Activated CD8-positive, alpha-beta T cell treated with anti-CD3 and anti-CD28 coated beads, Interleukin-2, amount 10 ng/mL, durations not matched to agents 7 days and 5 days (primary cell): ENCODE measurements around the gene MRI1. TPM values are rescaled to one million over a fixed set of nuclear protein-coding genes. Genes with fewer than 3 reads are reported as not detected.

Experiments
- ATAC-seq: fragments of 150-1000 bp; cut with Tn5 transposase; one replicate; pipeline ENCODE4 v1.10.0; 2021; ENCODE audit warnings: moderate library complexity
- CTCF ChIA-PET: fragments of 350-600 bp; sonication (Branson Sonifier 250); formaldehyde crosslinking; loops from one replicate; lab custom pipeline; 2021; ENCODE audit warnings: antibody characterized with exemption; lab: Charles Lee
- POLR2A ChIA-PET: fragments of 350-600 bp; sonication (Branson Sonifier 250); formaldehyde crosslinking; loops from one replicate; lab custom pipeline; 2021; ENCODE audit warnings: antibody characterized with exemption; lab: Charles Lee
- DNase-seq: peaks from one replicate; pipeline ENCODE4 v3.0.0-alpha.2; 2020
- H3K27ac Mint-ChIP-seq: one replicate; pipeline ENCODE4 v1.8.0; 2021; ENCODE audit warnings: mild to moderate bottlenecking, mixed read lengths
- H3K27me3 Mint-ChIP-seq: one replicate; pipeline ENCODE4 v1.8.0; 2021; ENCODE audit warnings: low read depth, mixed read lengths
- H3K36me3 Mint-ChIP-seq: one replicate; pipeline ENCODE4 v1.8.0; 2021; ENCODE audit warnings: low read depth, mixed read lengths
- H3K4me1 Mint-ChIP-seq: one replicate; pipeline ENCODE4 v1.8.0; 2021; ENCODE audit warnings: low read depth, mixed read lengths
- H3K4me3 Mint-ChIP-seq: one replicate; pipeline ENCODE4 v1.8.0; 2021; ENCODE audit warnings: mild to moderate bottlenecking, mixed read lengths
- H3K9me3 Mint-ChIP-seq: one replicate; pipeline ENCODE4 v1.8.0; 2022; ENCODE audit warnings: mixed read lengths; ENCODE audit not compliant: insufficient read depth
- total RNA-seq, 2 experiments: library from RNA; stranded (reverse); gene quantifications; one replicate each; pipeline ENCODE4 v1.2.3, GENCODE V29; 2021

The MRI1 gene
- total RNA-seq, 2 experiments from 2014 or later = 47.8 to 50.6 TPM

- Mint-ChIP-seq H3K4me3 (no peak overlapping the region), H3K9me3 (no peaks in the 10 kb centered on the region), H3K27me3 (no peaks in the 10 kb centered on the region), H3K4me1 (peaks cover 7% of the 10 kb centered on the region), H3K36me3 (peaks cover 11% of the 10 kb centered on the region), H3K27ac (no peak overlapping the region)
- no peak for ATAC-seq
- DNase-seq = no peak
- ChIA-PET POLR2A (no interaction called here), CTCF (no interaction called here)
Observed at GRCh38 chr19:13807421-13808021, 43.2 kb downstream of the MRI1 start.

DNA sequence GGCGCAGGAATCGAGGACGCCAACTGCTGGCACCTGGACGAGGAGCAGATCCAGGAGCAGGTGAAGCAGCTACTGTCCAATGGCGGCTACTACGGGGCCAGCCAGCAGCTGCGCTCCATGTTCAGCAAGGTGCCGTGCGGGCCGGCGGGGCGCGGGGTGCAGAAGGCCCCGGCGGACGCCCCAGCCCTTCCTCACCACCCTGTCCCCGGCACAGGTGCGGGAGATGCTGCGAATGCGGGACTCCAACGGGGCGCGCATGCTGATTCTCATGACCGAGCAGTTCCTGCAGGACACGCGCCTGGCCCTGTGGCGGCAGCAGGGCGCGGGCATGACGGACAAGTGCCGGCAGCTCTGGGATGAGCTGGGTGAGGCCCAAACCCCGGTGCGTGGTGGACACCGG is 44.5 kb downstream of the MRI1 start:
- no peak for DNase-seq
- H3K9me3 Mint-ChIP-seq = no peaks in the 10 kb centered on the region
- H3K27ac Mint-ChIP-seq = no peak overlapping the region
- ATAC-seq = no peak
- peaks cover 5% of the 10 kb centered on the region for H3K4me1 Mint-ChIP-seq
- no peaks in the 10 kb centered on the region for H3K27me3 Mint-ChIP-seq
- peaks cover 18% of the 10 kb centered on the region for H3K36me3 Mint-ChIP-seq
- POLR2A ChIA-PET = no interaction called here
- CTCF ChIA-PET = no interaction called here
- H3K4me3 Mint-ChIP-seq = no peak overlapping the region

DNA sequence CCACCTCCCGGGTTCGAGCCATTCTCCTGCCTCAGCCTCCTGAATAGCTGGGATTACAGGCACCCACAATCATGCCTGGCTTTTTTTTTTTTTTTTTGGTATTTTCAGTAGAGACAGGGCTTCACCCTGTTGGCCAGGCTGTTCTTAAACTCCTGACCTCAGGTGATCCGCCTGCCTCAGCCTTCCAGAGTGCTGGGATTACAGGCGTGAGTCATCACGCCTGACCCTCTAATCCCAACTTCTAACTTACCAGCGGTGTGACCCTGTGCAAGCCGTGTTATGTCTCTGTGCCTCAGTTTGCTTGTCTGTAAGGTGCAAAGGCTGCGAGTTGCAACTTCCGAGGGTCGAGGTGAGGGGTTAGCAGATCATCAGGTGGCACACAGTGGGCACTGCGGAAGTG is 48.2 kb downstream of the MRI1 start:
- no peaks in the 10 kb centered on the region for H3K27me3 Mint-ChIP-seq
- H3K4me1 Mint-ChIP-seq = peaks cover 8% of the 10 kb centered on the region
- POLR2A ChIA-PET = no interaction called here

DNA sequence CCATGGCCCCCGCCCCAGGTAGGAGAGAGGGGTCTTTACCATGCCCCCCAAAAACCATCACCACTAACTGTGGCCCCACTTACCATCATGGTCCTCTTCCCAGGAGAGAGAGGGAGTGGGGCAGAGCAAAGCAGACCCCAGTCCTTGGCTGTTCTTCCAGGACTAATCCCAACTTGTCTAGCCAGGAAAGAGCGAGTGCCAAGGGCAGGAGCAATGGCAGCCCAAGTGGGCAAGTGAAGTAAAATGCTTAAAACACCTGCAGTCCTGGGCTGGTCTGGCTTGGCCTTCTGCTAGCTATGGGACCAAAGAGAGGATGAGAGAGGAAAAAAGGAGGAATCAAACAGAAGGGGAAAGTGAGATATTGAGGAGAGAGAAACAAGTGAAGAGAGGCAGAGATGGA is 48.8 kb downstream of the MRI1 start:
- peaks cover 20% of the 10 kb centered on the region for H3K36me3 Mint-ChIP-seq
- H3K4me1 Mint-ChIP-seq = peaks cover 8% of the 10 kb centered on the region
- ChIA-PET CTCF (no interaction called here), POLR2A (no interaction called here)
- no peaks in the 10 kb centered on the region for H3K9me3 Mint-ChIP-seq
- H3K27ac Mint-ChIP-seq = no peak overlapping the region
- ATAC-seq (no peak), DNase-seq (no peak)
- no peaks in the 10 kb centered on the region for H3K27me3 Mint-ChIP-seq
- H3K4me3 Mint-ChIP-seq = no peak overlapping the region

More for the DNA sequence above, 48.2 kb downstream of the MRI1 start:
- Mint-ChIP-seq H3K27ac (no peak overlapping the region), H3K9me3 (no peaks in the 10 kb centered on the region), H3K36me3 (peaks cover 18% of the 10 kb centered on the region), H3K4me3 (no peak overlapping the region)
- ATAC-seq (no peak), DNase-seq (no peak)
- CTCF ChIA-PET = no interaction called here

GRCh38 chr19:13814550-13814949 is 50.2 kb downstream of the MRI1 start:
- peaks cover 20% of the 10 kb centered on the region for H3K36me3 Mint-ChIP-seq
- no peak overlapping the region for H3K4me3 Mint-ChIP-seq
- ChIA-PET CTCF (no interaction called here), POLR2A (no interaction called here)
- no peaks in the 10 kb centered on the region for H3K9me3 Mint-ChIP-seq
- no peak overlapping the region for H3K27ac Mint-ChIP-seq
- H3K27me3 Mint-ChIP-seq = no peaks in the 10 kb centered on the region
- ATAC-seq = no peak
- DNase-seq = no peak
- peaks cover 8% of the 10 kb centered on the region for H3K4me1 Mint-ChIP-seq

DNA sequence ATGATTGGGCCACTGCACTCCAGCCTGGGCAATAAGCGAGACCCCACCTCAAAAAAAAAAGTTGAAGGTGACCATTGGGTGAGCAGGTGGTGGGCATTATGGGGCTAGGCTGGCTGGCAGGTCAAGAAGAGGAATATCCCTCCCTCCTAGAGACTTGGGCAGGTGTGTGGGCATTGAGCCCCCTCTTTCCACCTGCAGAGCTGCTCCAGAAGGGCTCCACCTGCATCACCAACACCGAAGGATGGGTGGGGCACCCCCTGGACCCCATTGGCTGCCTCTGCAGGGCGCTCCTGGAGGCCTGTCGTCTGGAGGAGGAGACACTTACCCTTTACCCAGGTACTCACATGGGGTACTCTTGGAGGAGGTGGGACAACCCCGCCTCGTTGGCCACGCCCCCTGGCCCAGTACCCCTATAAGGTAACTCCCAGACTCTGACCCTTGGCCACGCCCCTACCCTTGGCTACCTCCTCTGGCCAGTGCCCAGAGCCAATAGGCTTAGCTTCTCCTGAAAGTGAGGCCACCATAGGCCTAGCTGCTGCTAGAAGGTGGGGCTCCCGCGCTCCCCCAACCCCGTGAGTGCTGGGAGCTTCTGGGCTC is 52.8 kb downstream of the MRI1 start:
- DNase-seq (no peak), ATAC-seq (peak; percentile 38)
- Mint-ChIP-seq H3K9me3 (no peaks in the 10 kb centered on the region), H3K36me3 (peaks cover 19% of the 10 kb centered on the region), H3K4me3 (no peak overlapping the region), H3K27ac (no peak overlapping the region), H3K4me1 (peaks cover 8% of the 10 kb centered on the region), H3K27me3 (no peaks in the 10 kb centered on the region)
- ChIA-PET CTCF (no interaction called here), POLR2A (interaction anchor here (1.3 kb wide), 1 partner anchor 11 kb away, joined by 6 read pairs; no protein-coding TSS in a partner anchor)

- Mint-ChIP-seq H3K36me3 (peaks cover 19% of the 10 kb centered on the region), H3K4me3 (peak overlapping the region; percentile 5), H3K9me3 (no peaks in the 10 kb centered on the region), H3K27ac (peak overlapping the region; percentile 9), H3K4me1 (peaks cover 8% of the 10 kb centered on the region), H3K27me3 (no peaks in the 10 kb centered on the region)
- DNase-seq = peak; percentile 34
- ChIA-PET POLR2A (no interaction called here), CTCF (no interaction called here)
- ATAC-seq = peak; percentile 54
Observed at GRCh38 chr19:13817615-13818371, 53.5 kb downstream of the MRI1 start.

DNA sequence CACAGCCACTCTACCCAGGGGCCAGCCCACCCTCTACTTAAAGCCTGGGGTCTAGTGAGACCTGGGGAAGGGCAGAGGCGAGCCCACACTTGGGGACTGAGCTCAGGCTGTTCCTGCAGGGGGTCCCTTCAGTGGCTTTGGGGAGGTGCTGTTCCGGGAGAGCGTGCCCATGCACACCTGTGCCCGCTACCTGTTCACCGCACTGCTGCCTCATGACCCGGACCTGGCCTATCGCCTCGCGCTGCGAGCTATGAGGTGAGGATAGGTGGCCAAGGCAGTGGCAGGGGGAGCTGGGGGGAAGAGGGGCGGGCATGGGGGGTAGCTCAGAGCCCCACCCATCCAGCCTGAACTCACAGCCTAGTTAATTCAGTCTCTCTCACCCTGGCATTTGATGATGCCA is 54.9 kb downstream of the MRI1 start:
- H3K27ac Mint-ChIP-seq = no peak overlapping the region
- H3K27me3 Mint-ChIP-seq = no peaks in the 10 kb centered on the region
- POLR2A ChIA-PET = no interaction called here
- CTCF ChIA-PET = interaction anchor here (1.3 kb wide), 1 partner anchor 17 kb away, joined by 3 read pairs; no protein-coding TSS in a partner anchor
- DNase-seq (no peak), ATAC-seq (no peak)
- H3K4me1 Mint-ChIP-seq = peaks cover 7% of the 10 kb centered on the region
- H3K36me3 Mint-ChIP-seq = peaks cover 15% of the 10 kb centered on the region
- H3K9me3 Mint-ChIP-seq = no peaks in the 10 kb centered on the region
- H3K4me3 Mint-ChIP-seq = no peak overlapping the region

DNA sequence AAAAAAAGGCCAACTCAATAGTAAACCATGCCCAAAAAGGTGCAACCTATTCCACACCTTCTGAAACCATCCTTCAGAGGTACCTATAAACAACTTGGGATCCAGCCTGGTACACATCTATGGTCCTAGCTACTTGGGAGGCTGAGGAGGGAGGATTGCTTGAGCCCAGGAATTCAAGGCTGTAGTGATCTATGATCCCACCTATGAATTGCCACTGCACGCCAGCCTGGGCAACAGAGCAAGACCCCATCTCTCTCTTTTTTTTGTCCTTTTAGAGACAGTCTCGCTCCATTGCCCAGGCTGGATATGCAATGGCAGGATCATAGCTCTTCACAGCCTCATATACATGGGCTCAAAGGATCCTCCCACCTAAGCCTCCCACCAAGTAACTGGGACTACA is 57.0 kb downstream of the MRI1 start:
- DNase-seq (no peak), ATAC-seq (no peak)
- POLR2A ChIA-PET = no interaction called here
- peaks cover 3% of the 10 kb centered on the region for H3K4me1 Mint-ChIP-seq
- H3K36me3 Mint-ChIP-seq = peaks cover 17% of the 10 kb centered on the region
- H3K9me3 Mint-ChIP-seq = no peaks in the 10 kb centered on the region
- no peaks in the 10 kb centered on the region for H3K27me3 Mint-ChIP-seq
- H3K27ac Mint-ChIP-seq = no peak overlapping the region
- CTCF ChIA-PET = interaction anchor here (1.0 to 1.4 kb wide), 2 partner anchors 32 to 41 kb away, joined by 3 read pairs; no protein-coding TSS in a partner anchor
- no peak overlapping the region for H3K4me3 Mint-ChIP-seq

- H3K27me3 Mint-ChIP-seq = no peaks in the 10 kb centered on the region
- CTCF ChIA-PET = interaction anchor here (1.0 kb wide), 2 partner anchors 9 to 11 kb away, joined by 3 to 7 read pairs; no protein-coding TSS in a partner anchor
- no peak overlapping the region for H3K27ac Mint-ChIP-seq
- H3K9me3 Mint-ChIP-seq = no peaks in the 10 kb centered on the region
- no peak for DNase-seq
- no peak overlapping the region for H3K4me3 Mint-ChIP-seq
- no peak for ATAC-seq
- POLR2A ChIA-PET = interaction anchor here (0.9 to 1.2 kb wide), 2 partner anchors 13 to 23 kb away, joined by 3 to 7 read pairs; no protein-coding TSS in a partner anchor
- peaks cover 5% of the 10 kb centered on the region for H3K4me1 Mint-ChIP-seq
- H3K36me3 Mint-ChIP-seq = peaks cover 19% of the 10 kb centered on the region
Observed at GRCh38 chr19:13823256-13823655, 58.9 kb downstream of the MRI1 start.
